ENCODE measurements around the gene TMEM185B. TPM values are rescaled to one million over a fixed set of nuclear protein-coding genes. Genes with fewer than 3 reads are reported as not detected.

The TMEM185B gene
- total RNA-seq, 1 donor from 2014 or later: 36.4 TPM

- Mint-ChIP-seq H3K4me1 (ENCODE audit: low read depth) (peaks cover 9% of the 10 kb centered on the region), H3K27me3 (ENCODE audit: low read depth) (peaks cover 11% of the 10 kb centered on the region), H3K9me3 (ENCODE audit: low read depth) (peaks cover 2% of the 10 kb centered on the region), H3K4me3 (ENCODE audit: unreplicated experiment) (no peak overlapping the region), H3K36me3 (ENCODE audit: low read depth) (no peaks in the 10 kb centered on the region), H3K27ac (ENCODE audit: unreplicated experiment) (no peak overlapping the region)
- DNase-seq (ENCODE audit: low spot score): no peak
- TF ChIP-seq, protein P1, sequence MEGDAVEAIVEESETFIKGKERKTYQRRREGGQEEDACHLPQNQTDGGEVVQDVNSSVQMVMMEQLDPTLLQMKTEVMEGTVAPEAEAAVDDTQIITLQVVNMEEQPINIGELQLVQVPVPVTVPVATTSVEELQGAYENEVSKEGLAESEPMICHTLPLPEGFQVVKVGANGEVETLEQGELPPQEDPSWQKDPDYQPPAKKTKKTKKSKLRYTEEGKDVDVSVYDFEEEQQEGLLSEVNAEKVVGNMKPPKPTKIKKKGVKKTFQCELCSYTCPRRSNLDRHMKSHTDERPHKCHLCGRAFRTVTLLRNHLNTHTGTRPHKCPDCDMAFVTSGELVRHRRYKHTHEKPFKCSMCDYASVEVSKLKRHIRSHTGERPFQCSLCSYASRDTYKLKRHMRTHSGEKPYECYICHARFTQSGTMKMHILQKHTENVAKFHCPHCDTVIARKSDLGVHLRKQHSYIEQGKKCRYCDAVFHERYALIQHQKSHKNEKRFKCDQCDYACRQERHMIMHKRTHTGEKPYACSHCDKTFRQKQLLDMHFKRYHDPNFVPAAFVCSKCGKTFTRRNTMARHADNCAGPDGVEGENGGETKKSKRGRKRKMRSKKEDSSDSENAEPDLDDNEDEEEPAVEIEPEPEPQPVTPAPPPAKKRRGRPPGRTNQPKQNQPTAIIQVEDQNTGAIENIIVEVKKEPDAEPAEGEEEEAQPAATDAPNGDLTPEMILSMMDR (IDR thresholded peaks at IDR 0.05): no peak
Measured at GRCh38 chr2:120233292-120233691, 10.1 kb upstream of the TMEM185B start.

DNA sequence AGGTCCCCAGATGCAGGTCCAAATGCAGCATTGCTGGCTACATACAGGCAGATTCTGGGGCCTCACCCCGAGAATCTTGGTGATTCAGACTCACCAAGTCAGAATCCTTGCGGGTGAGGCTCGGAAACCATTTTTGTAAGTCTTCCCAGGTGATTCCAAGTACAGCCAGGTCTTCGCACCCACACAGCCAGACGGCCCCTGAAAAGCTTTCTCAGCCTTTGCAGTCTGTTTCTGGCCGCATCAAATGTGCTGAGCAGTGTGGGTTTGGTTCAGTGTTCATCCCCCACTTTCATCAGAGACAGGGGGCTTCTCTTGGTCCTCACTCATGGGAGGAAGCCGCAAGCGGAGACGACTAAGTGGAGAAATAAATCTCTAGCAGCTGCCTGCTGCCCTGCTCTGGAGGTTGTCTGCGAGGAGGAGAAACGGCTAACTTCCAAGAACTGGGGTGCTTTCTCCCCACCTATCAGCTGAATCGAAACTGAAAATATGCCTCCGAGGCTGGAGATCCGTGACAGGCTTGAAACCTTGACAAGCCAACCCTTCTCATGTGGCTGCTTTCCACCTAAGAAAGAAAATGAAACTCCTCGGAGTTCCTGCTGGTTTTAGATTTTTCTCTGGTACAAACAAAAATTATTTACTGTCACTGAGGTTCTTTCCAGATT is 8.9 kb upstream of the TMEM185B start:
- TF ChIP-seq, protein P1 (IDR thresholded peaks at IDR 0.05): no peak
- DNase-seq (ENCODE audit: low spot score): no peak

GRCh38 chr2:120231564-120231973 is 8.4 kb upstream of the TMEM185B start:
- no peak overlapping the region for H3K4me3 Mint-ChIP-seq (ENCODE audit: unreplicated experiment)
- H3K27me3 Mint-ChIP-seq (ENCODE audit: low read depth): peaks cover 25% of the 10 kb centered on the region
- no peak for DNase-seq (ENCODE audit: low spot score)
- H3K4me1 Mint-ChIP-seq (ENCODE audit: low read depth): no peaks in the 10 kb centered on the region
- H3K27ac Mint-ChIP-seq (ENCODE audit: unreplicated experiment): no peak overlapping the region
- H3K36me3 Mint-ChIP-seq (ENCODE audit: low read depth): no peaks in the 10 kb centered on the region
- TF ChIP-seq, protein P1 (IDR thresholded peaks at IDR 0.05): no peak
- H3K9me3 Mint-ChIP-seq (ENCODE audit: low read depth): peaks cover 2% of the 10 kb centered on the region

More for the DNA sequence above, 8.9 kb upstream of the TMEM185B start:
- Mint-ChIP-seq H3K9me3 (ENCODE audit: low read depth) (peaks cover 2% of the 10 kb centered on the region), H3K36me3 (ENCODE audit: low read depth) (no peaks in the 10 kb centered on the region), H3K27me3 (ENCODE audit: low read depth) (peaks cover 23% of the 10 kb centered on the region), H3K4me3 (ENCODE audit: unreplicated experiment) (no peak overlapping the region), H3K4me1 (ENCODE audit: low read depth) (peaks cover under 1% of the 10 kb centered on the region), H3K27ac (ENCODE audit: unreplicated experiment) (no peak overlapping the region)

DNA sequence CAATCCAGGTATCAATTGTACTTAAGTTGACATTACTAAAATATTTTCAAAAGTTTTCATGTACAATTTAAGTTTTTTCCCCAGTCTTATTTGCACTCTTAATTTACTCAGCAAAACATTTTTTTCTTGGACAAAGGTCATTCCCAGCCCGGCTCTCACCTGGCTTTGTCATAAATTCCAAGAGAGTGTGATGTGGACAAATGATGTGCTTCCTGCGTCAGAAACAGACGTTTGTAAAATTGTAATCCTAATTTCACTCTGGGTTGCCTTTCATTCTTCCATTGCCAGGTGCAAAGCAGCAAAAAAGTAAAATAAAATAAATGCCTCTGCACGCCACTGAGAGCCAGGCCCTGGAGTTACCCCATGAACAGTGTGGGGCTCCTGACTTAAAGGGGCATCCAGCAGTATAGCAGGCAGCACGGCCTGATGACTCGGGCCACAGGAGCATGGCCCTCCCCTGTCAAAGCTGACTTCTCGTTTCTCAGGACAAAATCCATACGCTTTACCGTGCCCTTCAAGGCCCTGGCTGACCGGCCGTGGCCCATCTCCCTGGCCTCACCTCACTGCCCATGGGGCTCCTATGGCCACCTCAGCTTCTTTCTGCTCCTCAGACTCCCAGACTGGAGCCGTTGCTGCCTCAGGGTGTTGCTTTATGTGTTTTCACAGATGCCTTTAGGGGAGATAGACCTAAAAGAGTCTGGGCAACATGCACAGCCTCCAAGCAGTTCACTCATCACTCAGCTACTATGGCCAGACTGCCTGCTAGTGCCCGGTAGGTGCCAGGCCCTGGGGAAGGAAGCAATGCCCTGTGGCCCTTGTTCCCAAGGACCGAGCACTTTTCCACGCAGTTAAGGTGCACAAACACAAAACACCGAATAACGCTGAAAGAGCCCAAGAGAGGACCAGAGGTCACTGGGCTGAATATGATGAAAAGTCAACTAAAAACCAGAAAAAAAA is 7.6 kb upstream of the TMEM185B start:
- no peak overlapping the region for H3K4me3 Mint-ChIP-seq (ENCODE audit: unreplicated experiment)
- H3K4me1 Mint-ChIP-seq (ENCODE audit: low read depth): no peaks in the 10 kb centered on the region
- peaks cover 2% of the 10 kb centered on the region for H3K9me3 Mint-ChIP-seq (ENCODE audit: low read depth)
- peaks cover 27% of the 10 kb centered on the region for H3K27me3 Mint-ChIP-seq (ENCODE audit: low read depth)
- no peaks in the 10 kb centered on the region for H3K36me3 Mint-ChIP-seq (ENCODE audit: low read depth)
- no peak for DNase-seq (ENCODE audit: low spot score)
- TF ChIP-seq, protein P1 (IDR thresholded peaks at IDR 0.05): no peak
- H3K27ac Mint-ChIP-seq (ENCODE audit: unreplicated experiment): no peak overlapping the region

DNA sequence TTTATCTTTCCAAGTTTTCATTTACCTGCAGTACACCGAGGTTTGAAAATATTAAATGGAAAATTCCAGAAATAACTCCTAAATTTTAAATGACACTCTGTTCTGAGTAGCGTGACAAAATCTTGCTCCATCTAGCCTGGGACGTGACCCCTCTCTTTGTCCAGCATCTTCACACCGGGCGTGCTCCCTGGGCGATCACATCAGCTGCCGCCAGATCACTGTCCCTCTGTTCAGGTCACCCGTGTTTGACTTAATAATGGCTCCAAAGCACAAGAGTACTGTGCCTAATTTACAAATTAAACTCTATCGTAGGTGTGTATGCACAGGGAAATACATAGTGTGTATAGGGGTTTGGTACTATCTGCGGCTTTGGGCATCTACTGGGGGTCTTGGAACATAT is 6.1 kb upstream of the TMEM185B start:
- TF ChIP-seq, protein P1 (IDR thresholded peaks at IDR 0.05): no peak
- Mint-ChIP-seq H3K4me1 (ENCODE audit: low read depth) (no peaks in the 10 kb centered on the region), H3K9me3 (ENCODE audit: low read depth) (no peaks in the 10 kb centered on the region), H3K27me3 (ENCODE audit: low read depth) (peaks cover 27% of the 10 kb centered on the region), H3K27ac (ENCODE audit: unreplicated experiment) (no peak overlapping the region), H3K4me3 (ENCODE audit: unreplicated experiment) (no peak overlapping the region), H3K36me3 (ENCODE audit: low read depth) (no peaks in the 10 kb centered on the region)
- DNase-seq (ENCODE audit: low spot score): no peak
